CD1c-positive myeloid dendritic cell (primary cell): Measurements from ENCODE around the gene VWDE.
A peak's percentile ranks its signal among the peaks of the same experiment; 100 is the strongest.
"Not testable (repeated sequence)": the region's sequence is repeated elsewhere in the genome, so short reads cannot be mapped to it uniquely, and the experiment has no call there.

ENCODE experiments used
- DNase-seq: peaks from one replicate; pipeline ENCODE4 v3.0.0-alpha.2; 2016; ENCODE audit errors: extremely low spot score

Gene VWDE

GRCh38 chr7:12403287-12404181 is at the start of gene VWDE:
VWDE (minus strand) TSS chr7:12403865; CDS start chr7:12403716, 149 bp downstream.
- peak; percentile 34 for DNase-seq

DNA sequence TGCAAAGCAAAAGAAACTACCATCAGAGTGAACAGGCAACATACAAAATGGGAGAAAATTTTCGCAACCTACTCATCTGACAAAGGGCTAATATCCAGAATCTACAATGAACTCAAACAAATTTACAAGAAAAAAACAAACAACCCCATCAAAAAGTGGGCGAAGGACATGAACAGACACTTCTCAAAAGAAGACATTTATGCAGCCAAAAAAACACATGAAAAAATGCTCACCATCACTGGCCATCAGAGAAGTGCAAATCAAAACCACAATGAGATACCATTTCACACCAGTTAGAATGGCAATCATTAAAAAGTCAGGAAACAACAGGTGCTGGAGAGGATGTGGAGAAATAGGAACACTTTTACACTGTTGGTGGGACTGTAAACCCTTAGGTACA is 49.5 kb upstream of the VWDE start:
- not testable (repeated sequence) for DNase-seq

- no peak for DNase-seq
Observed at GRCh38 chr7:12450615-12451014, 47.0 kb upstream of the VWDE start.

DNA sequence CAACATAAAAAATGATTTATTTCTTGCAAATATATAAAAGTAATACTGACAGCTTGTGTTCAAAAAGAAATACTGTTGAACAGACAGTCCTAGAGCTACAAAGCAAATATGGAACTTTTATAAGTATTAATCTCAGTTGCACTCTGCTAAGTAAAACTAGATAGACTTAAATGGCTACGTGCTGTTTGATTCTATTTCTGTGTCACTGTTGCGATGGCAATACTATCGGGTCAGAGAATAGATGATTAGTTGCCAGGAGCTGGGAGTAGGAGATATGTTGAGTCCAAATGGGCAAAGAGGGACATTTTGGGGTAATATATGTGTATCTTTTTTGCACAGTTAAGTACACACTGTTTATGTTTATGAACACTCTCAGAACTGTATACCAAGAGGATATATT is 41.1 kb upstream of the VWDE start:
- DNase-seq: no peak

GRCh38 chr7:12440229-12440628 is 36.6 kb upstream of the VWDE start:
- no peak for DNase-seq

GRCh38 chr7:12436896-12437535 is 33.4 kb upstream of the VWDE start:
- DNase-seq: no peak

DNA sequence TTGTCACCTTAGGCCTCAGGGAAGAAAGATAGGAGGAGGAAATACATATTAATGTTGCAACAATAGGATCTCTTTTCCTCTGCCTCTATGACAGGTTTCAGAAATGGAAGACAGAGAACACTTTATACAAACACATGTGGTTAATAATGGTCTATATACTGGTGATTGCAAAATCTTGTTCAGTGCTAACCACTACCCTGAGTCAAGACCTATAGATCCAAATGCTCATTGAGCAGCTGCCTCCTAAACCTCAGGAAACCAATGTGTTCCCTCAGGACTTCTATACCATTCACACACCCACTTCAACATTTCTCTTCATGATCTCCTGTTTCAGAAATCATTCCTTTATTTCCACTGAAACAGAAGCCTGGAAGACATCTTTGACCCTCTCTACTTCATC is 32.5 kb upstream of the VWDE start:
- DNase-seq: no peak

- DNase-seq: no peak
Observed at GRCh38 chr7:12434012-12434642, 30.5 kb upstream of the VWDE start.

- no peak for DNase-seq
Observed at GRCh38 chr7:12431886-12432556, 28.4 kb upstream of the VWDE start.

DNA sequence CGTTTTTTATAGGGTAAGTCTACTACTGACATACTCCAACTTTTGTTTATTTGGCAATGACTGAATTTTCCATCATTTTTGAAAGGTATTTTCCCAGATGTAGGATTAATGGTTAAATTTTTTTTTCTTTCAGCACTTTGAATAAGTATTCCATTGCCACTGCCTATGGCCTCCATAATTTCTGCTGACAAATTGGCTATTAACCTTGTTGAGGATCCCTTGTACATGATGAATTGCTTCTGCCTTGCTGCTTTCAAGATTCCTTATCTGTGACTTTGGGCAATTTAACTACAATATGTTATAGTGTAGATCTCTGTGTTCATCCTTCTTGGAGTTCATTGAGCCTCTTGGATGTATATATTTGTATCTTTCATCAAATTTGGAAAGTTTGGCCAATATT is 21.6 kb upstream of the VWDE start:
- DNase-seq: no peak

DNA sequence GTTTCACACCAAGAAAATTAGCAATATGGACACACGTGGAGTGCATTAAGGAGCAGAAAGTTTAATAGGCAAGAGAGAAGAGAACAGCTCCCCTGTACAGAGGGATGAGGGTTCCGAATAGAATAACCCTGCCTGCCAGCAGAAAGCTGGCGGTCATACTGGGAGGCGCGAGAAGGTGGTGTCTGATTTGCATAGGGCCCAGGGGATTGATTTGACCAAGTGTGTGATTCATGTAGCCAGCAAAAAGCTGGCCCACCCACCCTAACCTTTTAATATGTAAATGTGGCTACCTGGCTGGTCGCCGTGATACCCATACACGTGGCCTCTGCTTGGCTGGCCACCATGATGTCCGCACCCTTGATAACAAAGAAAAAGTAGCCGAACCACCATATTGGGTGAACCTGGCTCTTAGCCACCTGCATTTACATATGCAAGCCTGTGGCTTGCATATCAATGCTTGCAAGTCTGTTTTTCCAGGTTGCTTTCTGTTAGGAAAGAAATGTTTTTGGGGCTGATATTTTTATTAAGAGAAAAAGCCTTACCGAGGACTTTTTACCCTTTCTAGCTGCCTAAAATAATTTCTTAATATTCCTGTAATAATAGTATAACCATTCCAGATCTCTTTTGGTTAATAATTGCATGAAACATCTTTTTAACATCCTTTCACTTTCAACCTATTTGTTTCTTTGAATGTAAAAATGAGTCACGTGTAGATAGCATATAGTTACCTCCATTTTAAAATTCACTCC is 20.5 kb upstream of the VWDE start:
- DNase-seq: no peak

- DNase-seq: no peak
Observed at GRCh38 chr7:12423355-12423996, 19.8 kb upstream of the VWDE start.

DNA sequence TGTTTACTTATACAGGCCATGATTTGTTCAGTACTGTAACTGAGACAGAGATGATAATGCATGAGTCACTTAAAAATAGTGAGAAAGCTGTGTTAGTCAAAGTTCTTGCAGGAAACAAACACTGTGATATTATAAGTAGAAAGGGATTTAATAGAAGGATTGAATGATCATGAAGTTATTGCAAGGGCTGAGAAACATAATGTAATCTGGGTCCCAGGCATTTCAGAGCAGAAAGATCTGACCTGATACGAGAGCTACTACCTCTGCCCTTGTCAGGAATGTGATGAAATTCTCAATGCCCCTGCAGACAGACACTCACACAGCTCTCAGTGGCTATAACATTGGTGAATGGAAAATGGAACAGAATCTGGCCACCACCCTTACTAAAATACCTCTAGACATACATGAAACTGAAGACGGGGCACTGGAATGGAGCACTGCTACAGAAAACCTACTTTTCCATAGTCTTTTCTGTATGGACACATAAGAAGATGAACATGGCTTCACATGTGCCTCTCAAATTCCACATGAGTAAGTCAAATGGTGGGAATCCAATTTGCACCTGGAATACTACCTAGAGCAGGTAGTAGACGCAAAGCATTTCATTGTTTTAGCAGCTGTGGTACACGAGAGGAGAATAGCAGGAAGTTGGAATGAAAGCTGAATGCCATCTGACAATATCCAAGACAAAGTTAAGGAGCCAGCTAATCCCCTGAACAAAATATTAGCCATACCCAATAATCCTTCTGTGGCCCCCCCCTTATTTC is 19.1 kb upstream of the VWDE start:
- DNase-seq: no peak

- no peak for DNase-seq
Observed at GRCh38 chr7:12418452-12418851, 14.8 kb upstream of the VWDE start.

DNA sequence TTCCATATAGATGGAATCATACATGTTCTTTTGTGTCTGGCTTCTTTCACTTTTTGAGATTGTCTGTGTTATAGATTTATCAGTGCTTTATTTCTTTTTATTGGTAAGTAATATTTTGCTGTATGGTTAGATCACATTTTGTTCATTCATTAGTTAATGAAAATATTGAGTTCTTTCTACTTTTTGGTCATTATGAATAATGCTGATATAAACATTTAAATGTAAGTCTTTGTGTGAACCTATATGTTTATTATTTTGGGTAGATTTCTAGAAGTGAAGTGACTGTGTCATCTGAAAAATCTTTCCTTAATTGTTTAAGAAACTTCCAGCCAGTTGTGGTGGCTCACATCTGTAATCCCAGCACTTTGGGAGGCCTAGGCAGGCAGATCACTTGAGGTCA is 11.4 kb upstream of the VWDE start:
- no peak for DNase-seq

DNA sequence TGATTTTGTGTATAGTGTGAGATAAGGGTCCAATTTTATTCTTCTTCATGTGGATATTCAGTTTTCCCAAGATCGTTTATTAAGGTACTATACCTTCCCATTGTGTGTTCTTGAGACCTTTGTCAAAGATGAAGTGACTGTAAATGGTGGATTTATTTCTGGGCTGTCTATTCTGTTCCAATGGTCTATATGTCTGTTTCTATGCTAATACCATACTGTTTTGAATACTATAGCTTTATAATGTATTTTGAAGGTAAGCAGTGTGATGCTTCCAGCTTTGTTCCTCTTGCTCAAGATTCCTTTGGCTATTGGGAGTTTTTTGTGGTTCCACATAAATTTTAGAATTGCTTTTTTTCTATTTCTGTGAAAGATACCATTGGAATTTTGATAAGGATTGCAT is 8.7 kb upstream of the VWDE start:
- no peak for DNase-seq

- no peak for DNase-seq
Observed at GRCh38 chr7:12410523-12410922, 6.9 kb upstream of the VWDE start.

DNA sequence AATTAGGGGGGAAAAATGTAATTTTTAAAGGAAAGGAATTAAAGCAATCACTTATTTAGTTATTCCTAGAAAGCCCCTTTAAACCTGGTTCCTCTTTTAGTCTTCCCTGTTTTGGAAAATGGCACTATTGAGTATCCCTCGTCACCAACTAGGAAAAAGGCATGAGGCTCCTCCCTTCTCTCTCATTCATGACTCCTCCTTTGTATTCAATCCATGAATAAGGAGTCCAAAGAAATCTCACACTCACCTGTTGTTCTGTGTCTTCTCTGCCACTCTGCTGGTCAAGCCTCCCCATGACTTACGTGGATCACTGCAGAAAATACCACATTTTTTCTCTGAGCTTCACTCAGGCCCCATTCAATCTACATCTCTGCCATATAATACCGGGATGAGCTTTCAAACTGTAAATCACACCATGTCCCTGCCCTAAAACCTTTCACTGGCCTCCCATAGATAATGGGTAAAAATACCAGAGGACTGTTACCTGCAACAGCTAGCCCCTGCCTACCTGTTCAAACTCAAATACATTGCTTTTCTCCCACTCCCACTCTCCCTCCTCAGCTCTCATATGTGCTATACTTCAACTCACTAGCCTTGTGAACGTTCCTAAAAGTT is 5.5 kb upstream of the VWDE start:
- DNase-seq: no peak

DNA sequence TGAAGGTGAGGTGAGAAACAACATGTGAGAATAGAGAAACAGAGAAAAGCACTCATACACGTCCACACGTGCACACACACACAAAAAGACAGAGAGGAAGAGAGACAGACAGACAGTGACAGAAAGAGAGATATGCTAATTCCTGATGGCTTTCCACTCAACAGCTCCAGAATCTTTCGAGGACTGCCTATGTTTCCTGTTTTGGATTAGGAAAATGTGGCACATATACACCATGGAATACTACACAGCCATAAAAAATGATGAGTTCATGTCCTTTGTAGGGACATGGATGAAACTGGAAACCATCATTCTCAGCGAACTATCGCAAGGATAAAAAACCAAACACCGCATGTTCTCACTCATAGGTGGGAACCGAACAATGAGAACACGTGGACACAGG is 4.0 kb upstream of the VWDE start:
- not testable (repeated sequence) for DNase-seq

GRCh38 chr7:12402365-12402725 is 1.3 kb downstream of the VWDE start:
- no peak for DNase-seq
